IMR-90 (cell line): ENCODE data around the gene SLX9. TPM values are rescaled to one million over a fixed set of nuclear protein-coding genes. Genes with fewer than 3 reads are reported as not detected.
A peak's percentile ranks its signal among the peaks of the same experiment; 100 is the strongest.

ENCODE experiments used
- ATAC-seq: fragments of 200-7000 bp; cut with Tn5 transposase; 2 replicates; pipeline ENCODE4 v1.9.1; 2020; ENCODE audit warnings: low read depth, mild to moderate bottlenecking, moderate library complexity
- BruUV-seq: library from RNA; stranded (reverse); fragments of 400-500 nt; replicated peaks from 2 replicates; lab custom pipeline; 2021; lab: Mats Ljungman, UMichigan
- CTCF ChIA-PET: fragments of 300-600 bp; formaldehyde crosslinking; extraction: SDS; loops from one replicate; lab custom pipeline; 2021; ENCODE audit warnings: antibody characterized with exemption; lab: Yijun Ruan, JAX
- POLR2A ChIA-PET: fragments of 300-600 bp; sonication (Branson Sonifier 250); formaldehyde crosslinking; loops from one replicate; lab custom pipeline; 2022; ENCODE audit warnings: antibody characterized with exemption; ENCODE audit not compliant: unreplicated experiment; lab: Charles Lee
- DNase-seq: peaks from one replicate; pipeline ENCODE4 v3.0.0; 2013
- H2AFZ ChIP-seq: replicated peaks from 2 replicates; pipeline ENCODE3; 2013; ENCODE audit warnings: low read length, mild to moderate bottlenecking; ENCODE audit not compliant: poor library complexity
- H2AK5ac ChIP-seq: 2 replicates; pipeline ENCODE4 v1.6.1; 2013; ENCODE audit warnings: low read depth, low read length, inconsistent platforms
- H2AK9ac ChIP-seq: replicated peaks from 2 replicates; pipeline ENCODE3; 2013; ENCODE audit warnings: mild to moderate bottlenecking, low read depth, low read length, moderate library complexity; ENCODE audit not compliant: poor library complexity
- H2BK120ac ChIP-seq: 2 replicates; pipeline ENCODE4 v1.6.1; 2013; ENCODE audit warnings: low read depth, low read length, inconsistent platforms
- H2BK15ac ChIP-seq: 3 replicates; pipeline ENCODE4 v1.6.1; 2013; ENCODE audit warnings: low read depth, low read length, inconsistent platforms
- H2BK20ac ChIP-seq: 2 replicates; pipeline ENCODE4 v1.6.1; 2013; ENCODE audit warnings: low read depth, mild to moderate bottlenecking, inconsistent platforms, low read length, moderate library complexity
- H2BK5ac ChIP-seq: 2 replicates; pipeline ENCODE4 v1.6.1; 2013; ENCODE audit warnings: mild to moderate bottlenecking, low read depth, low read length, inconsistent platforms; ENCODE audit not compliant: poor library complexity, severe bottlenecking
- H3K14ac ChIP-seq: replicated peaks from 2 replicates; pipeline ENCODE4 v1.6.1; 2013; ENCODE audit warnings: low read depth, low read length, inconsistent platforms
- H3K18ac ChIP-seq: 2 replicates; pipeline ENCODE4 v1.6.1; 2013; ENCODE audit warnings: low read depth, low read length, control low read depth
- H3K23ac ChIP-seq: 2 replicates; pipeline ENCODE4 v1.6.1; 2013; ENCODE audit warnings: low read depth, low read length, inconsistent platforms
- H3K27ac ChIP-seq: 2 replicates; pipeline ENCODE4 v1.5.1; 2013; ENCODE audit warnings: mild to moderate bottlenecking, control low read depth, low read length; ENCODE audit not compliant: insufficient read depth
- H3K27me3 ChIP-seq: 2 replicates; pipeline ENCODE4 v1.6.1; 2013; ENCODE audit warnings: low read length; ENCODE audit not compliant: control insufficient read depth, insufficient read depth
- H3K36me3 ChIP-seq: 2 replicates; pipeline ENCODE4 v1.6.1; 2013; ENCODE audit warnings: low read length, mixed read lengths; ENCODE audit not compliant: control insufficient read depth, insufficient read depth
- H3K4ac ChIP-seq: 2 replicates; pipeline ENCODE4 v1.6.1; 2013; ENCODE audit warnings: low read depth, low read length, inconsistent platforms
- H3K4me1 ChIP-seq: 2 replicates; pipeline ENCODE4 v1.6.1; 2013; ENCODE audit warnings: low read length, mixed read lengths; ENCODE audit not compliant: control insufficient read depth, insufficient read depth
- H3K4me2 ChIP-seq: 2 replicates; pipeline ENCODE4 v1.6.1; 2013; ENCODE audit warnings: low read depth, mild to moderate bottlenecking, control low read depth, low read length, moderate library complexity
- H3K4me3 ChIP-seq: 2 replicates; pipeline ENCODE4 v1.5.1; 2013; ENCODE audit warnings: low read depth, mild to moderate bottlenecking, control low read depth, low read length, moderate library complexity; ENCODE audit not compliant: insufficient read depth
- H3K56ac ChIP-seq: 2 replicates; pipeline ENCODE4 v1.6.1; 2013; ENCODE audit warnings: low read length, inconsistent platforms; ENCODE audit not compliant: insufficient read depth; ENCODE audit errors: extremely low read depth
- H3K79me1 ChIP-seq, 2 experiments: 2 replicates each; pipeline ENCODE4 v1.6.1; 2013; ENCODE audit warnings: low read length in 2 of 2, inconsistent platforms in 1 of 2, low read depth in 1 of 2
- H3K9ac ChIP-seq: 2 replicates; pipeline ENCODE4 v1.6.1; 2013; ENCODE audit warnings: low read depth, low read length, control low read depth
- H3K9me1 ChIP-seq: 2 replicates; pipeline ENCODE4 v1.6.1; 2013; ENCODE audit warnings: low read length, inconsistent platforms; ENCODE audit not compliant: insufficient read depth
- H3K9me3 ChIP-seq: 2 replicates; pipeline ENCODE4 v1.6.1; 2013; ENCODE audit warnings: low read length; ENCODE audit not compliant: control insufficient read depth, insufficient read depth
- H4K20me1 ChIP-seq: 2 replicates; pipeline ENCODE4 v1.6.1; 2013; ENCODE audit warnings: low read length, inconsistent platforms; ENCODE audit not compliant: insufficient read depth
- H4K5ac ChIP-seq: 2 replicates; pipeline ENCODE4 v1.6.1; 2013; ENCODE audit warnings: mild to moderate bottlenecking, low read depth, low read length, control low read depth
- H4K8ac ChIP-seq, 2 experiments: 2 replicates each; pipeline ENCODE4 v1.6.1; 2013; ENCODE audit warnings: low read depth in 2 of 2, low read length in 2 of 2, control low read depth in 1 of 2, inconsistent platforms in 1 of 2
- H4K91ac ChIP-seq: 2 replicates; pipeline ENCODE4 v1.6.1; 2013; ENCODE audit warnings: low read depth, low read length, inconsistent platforms; ENCODE audit not compliant: insufficient read depth
- BHLHE40 ChIP-seq: fragments of 150-350 bp; IDR thresholded peaks from 2 replicates; pipeline ENCODE4 v1.6.1; 2016; ENCODE audit warnings: mild to moderate bottlenecking, low read depth, low read length
- ELK1 ChIP-seq: fragments of 150-350 bp; IDR thresholded peaks from 2 replicates; pipeline ENCODE4 v1.6.1; 2016; ENCODE audit warnings: low read depth, mild to moderate bottlenecking, low read length, moderate library complexity, borderline replicate concordance
- MXI1 ChIP-seq: IDR thresholded peaks from 2 replicates; pipeline ENCODE4 v1.6.1; 2012; ENCODE audit warnings: low read depth, mild to moderate bottlenecking, low read length, moderate library complexity, borderline replicate concordance
- RFX5 ChIP-seq: IDR thresholded peaks from 2 replicates; pipeline ENCODE4 v1.8.0; 2012; ENCODE audit warnings: low read depth, mild to moderate bottlenecking, low read length, moderate library complexity
- WGBS, 2 experiments: methylation state at CpG; one replicate each; pipeline versions ENCODE4 v1.1.5 to v1.1.7; 2013; ENCODE audit warnings: missing lambda C conversion rate in 2 of 2; ENCODE audit not compliant: insufficient read length in 1 of 2; ENCODE audit errors: extremely low coverage in 2 of 2; 5-methylcytosine and 5-hydroxymethylcytosine counted together
- dilution Hi-C: fragments of 300-500 bp; cut with HindIII; formaldehyde crosslinking; loops from one replicate; pipeline ENCODE4 v1.14.3; 2018; ENCODE audit warnings: low sequenced_read_pairs; ENCODE audit not compliant: unreplicated experiment
- in situ Hi-C: fragments of 300-500 bp; cut with MboI; formaldehyde crosslinking; loops from 3 replicates; pipeline ENCODE4 v1.14.3; 2019; ENCODE audit warnings: low sequenced_read_pairs, inconsistent platforms, mixed read lengths
- intact Hi-C: fragments of 100-400 bp; cut with micrococcal nuclease; formaldehyde crosslinking; loops from 2 replicates; pipeline ENCODE4 v1.10.0; 2022
- polyA plus RNA-seq, 3 experiments: library from polyadenylated mRNA; depleted of rRNA; stranded (reverse); fragments of >200 nt; gene quantifications; 2 replicates each; pipeline ENCODE4 v1.2.3, GENCODE V29; 2012; ENCODE audit warnings: low replicate concordance in 1 of 3
- total RNA-seq: library from RNA; depleted of rRNA; stranded (reverse); fragments of >200 nt; gene quantifications from 2 replicates; pipeline ENCODE4 v1.2.3, GENCODE V29; 2012

Gene SLX9
- total and polyA plus RNA-seq, 2 of the 4 experiments (the other 2 are of a cell fraction), result 10.4 to 21.7 TPM

- H2BK20ac ChIP-seq, result no peak overlapping the region
- no peak overlapping the region for H3K4ac ChIP-seq
- CTCF ChIA-PET, result interaction anchor here (0.9 kb wide), 1 partner anchor 37 kb away, joined by 4 read pairs; no protein-coding TSS in a partner anchor
- H3K9me3 ChIP-seq, result no peaks in the 10 kb centered on the region
- no peak overlapping the region for H4K8ac ChIP-seq
- no peak overlapping the region for H2BK120ac ChIP-seq
- no peak for DNase-seq
- H4K5ac ChIP-seq, result no peak overlapping the region
- H4K91ac ChIP-seq, result no peak overlapping the region
- no peaks in the 10 kb centered on the region for H3K79me1 ChIP-seq
- no peak overlapping the region for H2AFZ ChIP-seq
- dilution Hi-C loops, result no loop called here
- no peak overlapping the region for H3K18ac ChIP-seq
- peaks cover 84% of the 10 kb centered on the region for H3K27me3 ChIP-seq
- no peak overlapping the region for H3K27ac ChIP-seq
- BruUV-seq, result no TSS peak
- no peak overlapping the region for H3K23ac ChIP-seq
- 79% methylated on average over 11 of the region's 19 CpGs; no CpG with 5 or more reads in 1 of the 2 experiments for WGBS, 2 experiments
- peak overlapping the region; percentile 8 for H2AK9ac ChIP-seq
- no peak overlapping the region for H3K4me3 ChIP-seq
- H2AK5ac ChIP-seq, result no peak overlapping the region
- H2BK5ac ChIP-seq, result no peak overlapping the region
- H4K20me1 ChIP-seq, result 0 out of 2 replicates have a peak, but pooled peaks cover 5% of the 10 kb centered on the region
- TF ChIP-seq BHLHE40, result no peak
- TF ChIP-seq RFX5, result no peak
- no peak for TF ChIP-seq MXI1
- no peak for TF ChIP-seq ELK1
- H3K4me2 ChIP-seq, result no peak overlapping the region
- no peaks in the 10 kb centered on the region for H3K4me1 ChIP-seq
- H3K9me1 ChIP-seq, result no peaks in the 10 kb centered on the region
- H2BK15ac ChIP-seq, result no peak overlapping the region
- no peak overlapping the region for H3K14ac ChIP-seq
- no peaks in the 10 kb centered on the region for H3K36me3 ChIP-seq
- POLR2A ChIA-PET, result no interaction called here
- intact Hi-C loops, result loop anchor here (5.0 kb wide), 1 partner anchor 243 kb away; no protein-coding TSS in a partner anchor
- no peak overlapping the region for H3K9ac ChIP-seq
- in situ Hi-C loops, result no loop called here
- ATAC-seq, result no peak
- no peak overlapping the region for H3K56ac ChIP-seq
Measured at GRCh38 chr21:44894687-44895302, 45.0 kb upstream of the SLX9 start.
